ENCODE data around the gene FMC1. TPM values are rescaled to one million over a fixed set of nuclear protein-coding genes. Genes with fewer than 3 reads are reported as not detected.

The FMC1 gene
- total and polyA plus RNA-seq, 7 donors: 16.6 to 43.5 (median 27.1) TPM

GRCh38 chr7:139367438-139368155 lies 26.5 kb downstream of the FMC1 start:
- WGBS, 2 donors: 78 to 82% methylated on average over 6 of the region's 6 CpGs
- Histone ChIP-seq H3K36me3 (peaks cover 0 to 11% (median 0%) of the 10 kb centered on the region in 4 donors), H3K4me1 (peaks cover 0 to 93% (median 77%) of the 10 kb centered on the region in 4 donors), H3K9me3 (no peaks in the 10 kb centered on the region), H3K27ac (no peak overlapping the region), H3K4me3 (no peak overlapping the region), H3K27me3 (no peaks in the 10 kb centered on the region)
- intact Hi-C loops (cut with DNase I): no loop called here
- TF ChIP-seq CTCF (IDR thresholded peaks at IDR 0.05) (no peak), POLR2A (IDR thresholded peaks at IDR 0.05) (no peak), POLR2AphosphoS5 (IDR thresholded peaks at IDR 0.05) (no peak), EP300 (IDR thresholded peaks at IDR 0.05) (no peak)
- no peak for DNase-seq

GRCh38 chr7:139370301-139370942 lies 29.3 kb downstream of the FMC1 start:
- H3K4me3 ChIP-seq: no peak overlapping the region
- H3K36me3 ChIP-seq: peaks cover 0 to 14% (median 0%) of the 10 kb centered on the region in 4 donors
- no peak for TF ChIP-seq EP300 (IDR thresholded peaks at IDR 0.05)
- no peak for TF ChIP-seq POLR2AphosphoS5 (IDR thresholded peaks at IDR 0.05)
- TF ChIP-seq POLR2A (IDR thresholded peaks at IDR 0.05): no peak
- TF ChIP-seq CTCF (IDR thresholded peaks at IDR 0.05): no peak
- H3K4me1 ChIP-seq: peaks cover 0 to 95% (median 81%) of the 10 kb centered on the region in 4 donors
- 80 to 87% methylated on average over 5 of the region's 5 CpGs for WGBS, 2 donors
- intact Hi-C loops (cut with DNase I): no loop called here
- peak overlapping the region in 1 of 4 donors; percentile 17 for H3K27ac ChIP-seq
- H3K27me3 ChIP-seq: no peaks in the 10 kb centered on the region
- H3K9me3 ChIP-seq: no peaks in the 10 kb centered on the region
- DNase-seq: no peak

GRCh38 chr7:139370943-139371313 lies 29.8 kb downstream of the FMC1 start:
- no peak for DNase-seq
- intact Hi-C loops (cut with DNase I): no loop called here
- TF ChIP-seq CTCF (IDR thresholded peaks at IDR 0.05) (no peak), EP300 (IDR thresholded peaks at IDR 0.05) (no peak), POLR2AphosphoS5 (IDR thresholded peaks at IDR 0.05) (no peak), POLR2A (IDR thresholded peaks at IDR 0.05) (no peak)
- Histone ChIP-seq H3K9me3 (no peaks in the 10 kb centered on the region), H3K4me3 (no peak overlapping the region), H3K27ac (no peak overlapping the region), H3K27me3 (no peaks in the 10 kb centered on the region), H3K4me1 (peaks cover 0 to 95% (median 76%) of the 10 kb centered on the region in 4 donors), H3K36me3 (peaks cover 0 to 19% (median 0%) of the 10 kb centered on the region in 4 donors)
- 79 to 100% methylated on average over 1 of the region's 1 CpG for WGBS, 2 donors

GRCh38 chr7:139374246-139374645 lies 33.1 kb downstream of the FMC1 start:
- Histone ChIP-seq H3K27ac (no peak overlapping the region), H3K36me3 (peaks cover 7 to 40% (median 11%) of the 10 kb centered on the region in 4 donors), H3K4me3 (no peak overlapping the region), H3K4me1 (peaks cover 0 to 64% (median 51%) of the 10 kb centered on the region in 4 donors), H3K9me3 (no peaks in the 10 kb centered on the region), H3K27me3 (no peaks in the 10 kb centered on the region)
- WGBS, 2 donors: 82 to 83% methylated on average over 6 of the region's 6 CpGs
- intact Hi-C loops (cut with DNase I): no loop called here
- TF ChIP-seq POLR2A (IDR thresholded peaks at IDR 0.05) (no peak), EP300 (IDR thresholded peaks at IDR 0.05) (no peak), CTCF (IDR thresholded peaks at IDR 0.05) (no peak), POLR2AphosphoS5 (IDR thresholded peaks at IDR 0.05) (no peak)
- no peak for DNase-seq
